ENCODE data around the gene NFYC. TPM values are rescaled to one million over a fixed set of nuclear protein-coding genes. Genes with fewer than 3 reads are reported as not detected.

The NFYC gene
- total and polyA plus RNA-seq, 2 of the 8 experiments (the other 6 are each of a cell fraction or from before 2014, with no cell fraction given), result 54.1 to 124 TPM

GRCh38 chr1:40720493-40720892, 29.0 kb downstream of the NFYC start:
- Histone ChIP-seq H3K23ac (ENCODE audit: insufficient read length) (no peak overlapping the region), H3K4ac (replicated peaks; ENCODE audit: insufficient read length, low read depth, low read length) (no peak overlapping the region), H3K79me1 (ENCODE audit: low read depth, low read length) (peaks cover 5% of the 10 kb centered on the region; the same call in 1 of the 2 replicates), H3K36me3 (ENCODE audit: control insufficient read depth in 2 of 4, insufficient read depth in 4 of 4, low read length in 3 of 4) (peaks cover 0 to 6% (median 2%) of the 10 kb centered on the region in 4 experiments; a peak in 3 of 8 replicates), H3K14ac (ENCODE audit: insufficient read length) (no peak overlapping the region), H3K18ac (ENCODE audit: extremely low read depth, low read length) (no peak overlapping the region), H2BK12ac (ENCODE audit: low read depth, low read length) (no peak overlapping the region), H2AFZ (ENCODE audit: low read length) (no peak overlapping the region), H3K4me1 (replicated peaks in 1 of 4; ENCODE audit: control insufficient read depth in 3 of 4, insufficient read depth in 4 of 4, low read length in 3 of 4) (no peaks in the 10 kb centered on the region), H4K5ac (ENCODE audit: insufficient read length, low read depth, low read length) (no peak overlapping the region), H3K56ac (replicated peaks; ENCODE audit: insufficient read length, low read depth, low read length) (no peak overlapping the region), H3K9me3 (ENCODE audit: insufficient read depth in 2 of 2, low read depth in 1 of 2, low read length in 1 of 2) (no peaks in the 10 kb centered on the region), H3K27me3 (replicated peaks in 1 of 4; ENCODE audit: control insufficient read depth in 3 of 4, extremely low read depth in 1 of 4, insufficient read depth in 3 of 4, low read length in 3 of 4) (no peaks in the 10 kb centered on the region), H3K27ac (ENCODE audit: low read depth, low read length) (no peak overlapping the region), H3K79me2 (ENCODE audit: control insufficient read depth in 1 of 2, insufficient read depth in 2 of 2, low read length in 2 of 2) (peaks cover 0 to 91% of the 10 kb centered on the region in 2 experiments; a peak in 2 of 4 replicates), H2BK5ac (ENCODE audit: low read depth, low read length) (no peak overlapping the region), H3K4me3 (ENCODE audit: extremely low read depth in 1 of 4, insufficient read depth in 2 of 4, low read depth in 3 of 4, low read length in 4 of 4) (no peak overlapping the region), H3K9ac (replicated peaks in 1 of 4; ENCODE audit: extremely low read depth in 1 of 4, low read depth in 3 of 4, low read length in 3 of 4) (no peak overlapping the region), H4K91ac (replicated peaks; ENCODE audit: insufficient read length, low read length) (no peak overlapping the region), H2BK20ac (ENCODE audit: low read length) (no peak overlapping the region), H2BK120ac (replicated peaks; ENCODE audit: low read depth, low read length) (no peak overlapping the region), H4K8ac (ENCODE audit: extremely low read depth, insufficient read depth, low read length) (no peak overlapping the region), H2BK15ac (ENCODE audit: low read length) (no peak overlapping the region), H2AK5ac (ENCODE audit: low read depth, low read length) (no peak overlapping the region), H3K4me2 (ENCODE audit: insufficient read depth in 1 of 2, low read depth in 2 of 2, low read length in 2 of 2) (no peak overlapping the region), H4K20me1 (replicated peaks in 1 of 2; ENCODE audit: control insufficient read depth in 1 of 2, insufficient read depth in 2 of 2, low read length in 2 of 2) (no peaks in the 10 kb centered on the region), H3K23me2 (ENCODE audit: low read depth, low read length) (no peaks in the 10 kb centered on the region; the same call in 1 of the 2 replicates)
- CTCF ChIA-PET (ENCODE audit: partially characterized antibody), result interaction anchor here (1.2 kb wide), 1 partner anchor 10 kb away, joined by 4 read pairs; no protein-coding TSS in a partner anchor
- FAIRE-seq (no peak), DNase-seq (ENCODE audit: low read depth in 1 of 2, low spot score in 2 of 2) (no peak)
- POLR2A ChIA-PET (ENCODE audit: partially characterized antibody), result interaction anchor here (1.2 to 3.4 kb wide), 6 partner anchors 9 to 29 kb away, joined by 3 to 20 read pairs (median 4); partner anchors contain the start of gene NFYC
- 91% methylated on average over 3 of the region's 3 CpGs; no CpG with 5 or more reads in 1 of the 2 experiments for WGBS, 2 experiments (ENCODE audit: extremely low coverage in 1 of 2, insufficient coverage in 1 of 2, insufficient read length in 1 of 2, insufficient replicate concordance in 2 of 2, low coverage in 1 of 2, low lambda C conversion rate in 2 of 2, missing lambda C conversion rate in 1 of 2)
- TF ChIP-seq SIX5 (IDR thresholded peaks at IDR 0.05; ENCODE audit: low read depth, low read length), result no peak
- TF ChIP-seq, protein P1, sequence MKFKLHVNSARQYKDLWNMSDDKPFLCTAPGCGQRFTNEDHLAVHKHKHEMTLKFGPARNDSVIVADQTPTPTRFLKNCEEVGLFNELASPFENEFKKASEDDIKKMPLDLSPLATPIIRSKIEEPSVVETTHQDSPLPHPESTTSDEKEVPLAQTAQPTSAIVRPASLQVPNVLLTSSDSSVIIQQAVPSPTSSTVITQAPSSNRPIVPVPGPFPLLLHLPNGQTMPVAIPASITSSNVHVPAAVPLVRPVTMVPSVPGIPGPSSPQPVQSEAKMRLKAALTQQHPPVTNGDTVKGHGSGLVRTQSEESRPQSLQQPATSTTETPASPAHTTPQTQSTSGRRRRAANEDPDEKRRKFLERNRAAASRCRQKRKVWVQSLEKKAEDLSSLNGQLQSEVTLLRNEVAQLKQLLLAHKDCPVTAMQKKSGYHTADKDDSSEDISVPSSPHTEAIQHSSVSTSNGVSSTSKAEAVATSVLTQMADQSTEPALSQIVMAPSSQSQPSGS (IDR thresholded peaks at IDR 0.05; ENCODE audit: low read length), result no peak
- no peak for TF ChIP-seq ASH2L (IDR thresholded peaks at IDR 0.05; ENCODE audit: low read length)
- no peak for TF ChIP-seq TCF12 (IDR thresholded peaks at IDR 0.05; ENCODE audit: low read depth, low read length)
- no peak for TF ChIP-seq POU5F1 (IDR thresholded peaks at IDR 0.05; ENCODE audit: low read depth, low read length)
- no peak for TF ChIP-seq NRF1 (IDR thresholded peaks at IDR 0.05; ENCODE audit: low read depth, low read length)
- TF ChIP-seq FOSL1 (IDR thresholded peaks at IDR 0.05; ENCODE audit: insufficient read depth, low read depth, low read length), result no peak
- no peak for TF ChIP-seq E2F6 (IDR thresholded peaks at IDR 0.05)
- TF ChIP-seq EGR1 (IDR thresholded peaks at IDR 0.05; ENCODE audit: borderline replicate concordance, low read depth, low read length), result no peak
- TF ChIP-seq SIN3A (conservative IDR thresholded peaks at IDR 0.05 in 1 of 2, IDR thresholded peaks at IDR 0.05 in 1 of 2; ENCODE audit: low read depth in 1 of 2, low read length in 2 of 2), result no peak
- TF ChIP-seq KDM4A (IDR thresholded peaks at IDR 0.05; ENCODE audit: low read depth, low read length, severe bottlenecking), result no peak
- no peak for TF ChIP-seq SP1 (IDR thresholded peaks at IDR 0.05; ENCODE audit: low read depth, low read length)
